Activated B cell treated with CpG ODN at 0.5 μM for 24 hours (primary cell): ENCODE measurements around the gene CSN2. TPM values are rescaled to one million over a fixed set of nuclear protein-coding genes. Genes with fewer than 3 reads are reported as not detected.

Source experiments
- ATAC-seq: fragments of 200-7000 bp; cut with Tn5 transposase; one replicate; pipeline ENCODE4 v1.10.0; 2021; ENCODE audit warnings: low read depth, mild to moderate bottlenecking, moderate library complexity
- CTCF ChIA-PET: fragments of 350-600 bp; sonication (Branson Sonifier 250); formaldehyde crosslinking; loops from one replicate; lab custom pipeline; 2021; ENCODE audit warnings: antibody characterized with exemption; lab: Charles Lee
- POLR2A ChIA-PET: fragments of 350-600 bp; sonication (Branson Sonifier 250); formaldehyde crosslinking; loops from one replicate; lab custom pipeline; 2021; ENCODE audit warnings: antibody characterized with exemption; lab: Charles Lee
- DNase-seq: peaks from one replicate; pipeline ENCODE4 v3.0.0; 2022
- H3K27ac Mint-ChIP-seq: one replicate; pipeline ENCODE4 v1.8.0; 2020; ENCODE audit warnings: mixed read lengths
- H3K27me3 Mint-ChIP-seq: one replicate; pipeline ENCODE4 v1.8.0; 2021; ENCODE audit warnings: mixed read lengths
- H3K36me3 Mint-ChIP-seq: one replicate; pipeline ENCODE4 v1.8.0; 2021; ENCODE audit warnings: low read depth, mixed read lengths
- H3K4me1 Mint-ChIP-seq: one replicate; pipeline ENCODE4 v1.8.0; 2021; ENCODE audit warnings: mixed read lengths
- H3K4me3 Mint-ChIP-seq: one replicate; pipeline ENCODE4 v1.8.0; 2020; ENCODE audit warnings: mild to moderate bottlenecking, mixed read lengths
- H3K9me3 Mint-ChIP-seq: one replicate; pipeline ENCODE4 v1.8.0; 2020; ENCODE audit warnings: mixed read lengths
- intact Hi-C: fragments of 100-400 bp; cut with micrococcal nuclease; formaldehyde crosslinking; loops from one replicate; pipeline ENCODE4 v1.15.1; 2024
- total RNA-seq: library from RNA; stranded (reverse); gene quantifications from 2 replicates; pipeline ENCODE4 v1.2.3, GENCODE V29; 2022
- TF ChIP-seq, protein P1 (sequence below): fragments of 200-600 bp; IDR thresholded peaks from one replicate; pipeline ENCODE4 v1.8.0; 2022; ENCODE audit warnings: antibody characterized with exemption, mild to moderate bottlenecking

Gene CSN2, protein sequence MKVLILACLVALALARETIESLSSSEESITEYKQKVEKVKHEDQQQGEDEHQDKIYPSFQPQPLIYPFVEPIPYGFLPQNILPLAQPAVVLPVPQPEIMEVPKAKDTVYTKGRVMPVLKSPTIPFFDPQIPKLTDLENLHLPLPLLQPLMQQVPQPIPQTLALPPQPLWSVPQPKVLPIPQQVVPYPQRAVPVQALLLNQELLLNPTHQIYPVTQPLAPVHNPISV
- not detected in 2 replicates for total RNA-seq

DNA sequence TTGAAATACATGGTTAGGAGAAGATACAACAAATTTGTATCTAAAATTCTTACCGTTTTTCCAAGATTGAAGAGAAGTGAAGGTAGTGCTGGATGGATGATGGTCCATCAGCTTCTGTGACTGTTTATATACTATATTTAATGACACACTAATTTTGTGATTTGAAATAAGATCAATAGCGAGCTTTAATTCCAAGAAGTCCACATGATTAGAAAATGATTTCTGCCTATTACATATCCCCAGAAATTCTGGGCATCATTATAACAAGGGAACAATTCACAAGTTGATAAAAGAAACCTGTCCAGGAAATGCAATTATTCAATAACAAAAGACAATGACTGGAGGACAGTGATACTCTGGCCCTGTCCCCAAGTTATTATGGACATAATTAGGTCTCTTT, at the start of gene CSN2:
Gene CSN2 (minus strand): TSS at position 101 of the 400 bp plus-strand sequence. CDS start 4,733 bp downstream, outside the sequence.
- Mint-ChIP-seq H3K27me3 (no peaks in the 10 kb centered on the region), H3K9me3 (peaks cover 2% of the 10 kb centered on the region), H3K36me3 (no peaks in the 10 kb centered on the region), H3K4me1 (no peaks in the 10 kb centered on the region), H3K27ac (no peak within 1 kb of the TSS), H3K4me3 (no peak within 1 kb of the TSS)
- CTCF ChIA-PET: no interaction called here
- POLR2A ChIA-PET: no interaction called here
- no peak for DNase-seq
- TF ChIP-seq, protein P1, sequence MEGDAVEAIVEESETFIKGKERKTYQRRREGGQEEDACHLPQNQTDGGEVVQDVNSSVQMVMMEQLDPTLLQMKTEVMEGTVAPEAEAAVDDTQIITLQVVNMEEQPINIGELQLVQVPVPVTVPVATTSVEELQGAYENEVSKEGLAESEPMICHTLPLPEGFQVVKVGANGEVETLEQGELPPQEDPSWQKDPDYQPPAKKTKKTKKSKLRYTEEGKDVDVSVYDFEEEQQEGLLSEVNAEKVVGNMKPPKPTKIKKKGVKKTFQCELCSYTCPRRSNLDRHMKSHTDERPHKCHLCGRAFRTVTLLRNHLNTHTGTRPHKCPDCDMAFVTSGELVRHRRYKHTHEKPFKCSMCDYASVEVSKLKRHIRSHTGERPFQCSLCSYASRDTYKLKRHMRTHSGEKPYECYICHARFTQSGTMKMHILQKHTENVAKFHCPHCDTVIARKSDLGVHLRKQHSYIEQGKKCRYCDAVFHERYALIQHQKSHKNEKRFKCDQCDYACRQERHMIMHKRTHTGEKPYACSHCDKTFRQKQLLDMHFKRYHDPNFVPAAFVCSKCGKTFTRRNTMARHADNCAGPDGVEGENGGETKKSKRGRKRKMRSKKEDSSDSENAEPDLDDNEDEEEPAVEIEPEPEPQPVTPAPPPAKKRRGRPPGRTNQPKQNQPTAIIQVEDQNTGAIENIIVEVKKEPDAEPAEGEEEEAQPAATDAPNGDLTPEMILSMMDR: no peak
- intact Hi-C loops: no loop called here
- ATAC-seq: no peak

DNA sequence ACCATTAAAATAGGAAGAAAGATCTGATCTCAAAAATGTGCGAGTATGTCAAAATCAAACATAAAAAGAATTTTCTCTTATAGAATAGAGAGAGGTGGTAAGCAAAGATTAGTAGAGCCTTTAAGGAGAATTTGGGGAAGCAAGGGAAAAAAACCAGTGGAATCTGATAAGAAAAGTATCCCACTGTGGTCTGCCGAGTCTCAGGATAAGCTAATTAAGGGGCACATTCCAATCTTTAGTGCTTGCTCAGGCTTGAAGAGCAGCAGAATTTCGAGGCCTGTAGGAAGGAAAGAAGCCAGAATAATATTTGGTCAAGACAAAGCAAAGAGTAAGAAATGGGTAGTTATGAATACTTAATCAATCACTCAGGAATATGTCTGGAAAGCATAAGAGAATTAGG, 43.2 kb upstream of the CSN2 start:
- ChIA-PET POLR2A (no interaction called here), CTCF (no interaction called here)
- intact Hi-C loops: no loop called here
- Mint-ChIP-seq H3K4me1 (no peaks in the 10 kb centered on the region), H3K27me3 (no peaks in the 10 kb centered on the region), H3K27ac (no peak overlapping the region), H3K4me3 (no peak overlapping the region), H3K9me3 (peaks cover 2% of the 10 kb centered on the region), H3K36me3 (no peaks in the 10 kb centered on the region)
- DNase-seq (no peak), ATAC-seq (no peak)
- TF ChIP-seq, protein P1: no peak

DNA sequence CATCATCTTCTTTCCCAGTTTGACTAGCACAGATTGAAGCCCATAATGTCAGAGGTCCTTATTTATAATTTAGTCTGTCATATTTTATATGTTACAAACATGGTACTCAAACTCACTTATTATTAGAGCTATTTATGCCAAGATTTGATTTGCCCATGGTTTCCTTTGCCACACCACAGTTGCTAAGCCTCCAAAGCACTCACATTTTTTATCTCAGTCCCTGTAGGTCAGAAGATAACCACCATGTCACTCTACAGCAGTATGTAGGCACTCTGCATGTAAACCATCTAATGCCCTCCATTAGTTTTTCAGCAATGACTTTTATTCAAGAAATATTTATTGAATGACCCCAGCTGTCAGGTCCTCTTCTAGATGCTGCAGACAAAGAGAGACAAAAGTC, 37.0 kb upstream of the CSN2 start:
- H3K9me3 Mint-ChIP-seq: no peaks in the 10 kb centered on the region
- H3K27ac Mint-ChIP-seq: no peak overlapping the region
- H3K4me3 Mint-ChIP-seq: no peak overlapping the region
- POLR2A ChIA-PET: no interaction called here
- intact Hi-C loops: no loop called here
- no peaks in the 10 kb centered on the region for H3K4me1 Mint-ChIP-seq
- H3K36me3 Mint-ChIP-seq: no peaks in the 10 kb centered on the region
- CTCF ChIA-PET: no interaction called here
- TF ChIP-seq, protein P1: no peak
- ATAC-seq (no peak), DNase-seq (no peak)
- no peaks in the 10 kb centered on the region for H3K27me3 Mint-ChIP-seq

DNA sequence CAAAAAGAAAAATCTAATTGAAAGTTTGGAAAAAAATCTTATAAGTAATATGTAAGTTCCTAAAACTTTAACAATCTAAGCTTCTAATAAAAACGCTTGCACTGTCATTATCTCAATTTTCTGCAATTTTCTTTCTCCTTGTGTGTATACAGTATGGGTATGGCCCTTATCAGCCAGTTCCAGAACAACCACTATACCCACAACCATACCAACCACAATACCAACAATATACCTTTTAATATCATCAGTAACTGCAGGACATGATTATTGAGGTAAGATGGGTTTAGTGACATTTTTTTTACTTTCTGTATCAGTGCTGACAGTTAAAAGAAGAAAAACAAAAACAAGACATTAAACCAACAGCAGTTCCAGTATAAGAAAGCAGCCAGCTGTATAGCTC, 35.2 kb upstream of the CSN2 start:
- ATAC-seq (no peak), DNase-seq (no peak)
- no peaks in the 10 kb centered on the region for H3K9me3 Mint-ChIP-seq
- ChIA-PET CTCF (no interaction called here), POLR2A (no interaction called here)
- no peaks in the 10 kb centered on the region for H3K36me3 Mint-ChIP-seq
- TF ChIP-seq, protein P1: no peak
- H3K27me3 Mint-ChIP-seq: no peaks in the 10 kb centered on the region
- H3K4me3 Mint-ChIP-seq: no peak overlapping the region
- no peak overlapping the region for H3K27ac Mint-ChIP-seq
- intact Hi-C loops: no loop called here
- H3K4me1 Mint-ChIP-seq: no peaks in the 10 kb centered on the region

DNA sequence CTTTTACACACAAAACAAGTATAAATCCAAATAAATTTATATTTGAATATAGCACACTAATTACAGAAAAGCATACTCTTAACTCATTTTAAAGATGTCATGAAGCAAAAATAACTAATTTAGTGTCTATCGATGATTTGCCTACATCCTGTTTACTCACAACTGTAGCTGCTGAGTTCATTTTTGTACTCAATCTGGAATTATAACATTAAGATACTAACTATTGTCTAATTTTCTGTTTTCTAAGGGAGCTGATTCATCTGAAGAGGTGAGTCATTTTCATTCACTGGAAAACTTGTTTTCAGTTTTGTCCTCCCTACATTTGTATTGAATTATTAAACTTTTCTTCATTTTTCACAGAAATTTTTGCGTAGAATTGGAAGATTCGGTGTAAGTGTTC, 33.9 kb upstream of the CSN2 start:
- ATAC-seq (no peak), DNase-seq (no peak)
- intact Hi-C loops: no loop called here
- ChIA-PET CTCF (no interaction called here), POLR2A (no interaction called here)
- H3K4me1 Mint-ChIP-seq: no peaks in the 10 kb centered on the region
- no peaks in the 10 kb centered on the region for H3K27me3 Mint-ChIP-seq
- no peak overlapping the region for H3K27ac Mint-ChIP-seq
- TF ChIP-seq, protein P1: no peak
- H3K36me3 Mint-ChIP-seq: no peaks in the 10 kb centered on the region
- no peak overlapping the region for H3K4me3 Mint-ChIP-seq
- H3K9me3 Mint-ChIP-seq: no peaks in the 10 kb centered on the region
